Smooth muscle cell (in vitro differentiated cells): ENCODE data around the gene SPC25. TPM values are rescaled to one million over a fixed set of nuclear protein-coding genes. Genes with fewer than 3 reads are reported as not detected.
A peak's percentile ranks its signal among the peaks of the same experiment; 100 is the strongest.
"Not testable (repeated sequence)": the region's sequence is repeated elsewhere in the genome, so short reads cannot be mapped to it uniquely, and the experiment has no call there.

Experiments used
- DNase-seq: peaks from one replicate; lab custom pipeline; 2025; ENCODE audit not compliant: unreplicated experiment; lab: John Stamatoyannopoulos, UW
- H2AFZ ChIP-seq: fragments of 200-600 bp; sonication (generic); 2 replicates; pipeline ENCODE4 v1.6.0; 2016; ENCODE audit warnings: antibody characterized with exemption, low read depth, mild to moderate bottlenecking
- H3F3A ChIP-seq: fragments of 200-600 bp; sonication (generic); 2 replicates; pipeline ENCODE4 v1.6.0; 2017; ENCODE audit warnings: antibody characterized with exemption, low read depth
- H3K27ac ChIP-seq: fragments of 200-600 bp; sonication (generic); 2 replicates; pipeline ENCODE4 v1.5.1; 2016; ENCODE audit warnings: low read depth, mild to moderate bottlenecking
- H3K27me3 ChIP-seq: fragments of 200-600 bp; sonication (generic); 2 replicates; pipeline ENCODE4 v1.6.1; 2016; ENCODE audit warnings: low read depth, mild to moderate bottlenecking
- H3K36me3 ChIP-seq: fragments of 200-600 bp; sonication (generic); 2 replicates; pipeline ENCODE4 v1.5.1; 2016; ENCODE audit warnings: low read depth
- H3K4me1 ChIP-seq: fragments of 200-600 bp; sonication (generic); 2 replicates; pipeline ENCODE4 v1.5.1; 2016; ENCODE audit warnings: low read depth
- H3K4me2 ChIP-seq: fragments of 200-600 bp; sonication (generic); 2 replicates; pipeline ENCODE4 v1.6.0; 2016; ENCODE audit warnings: mild to moderate bottlenecking
- H3K4me3 ChIP-seq: fragments of 200-600 bp; sonication (generic); 2 replicates; pipeline ENCODE4 v1.5.1; 2016; ENCODE audit warnings: mild to moderate bottlenecking
- H3K79me2 ChIP-seq: fragments of 200-600 bp; sonication (generic); 2 replicates; pipeline ENCODE4 v1.6.0; 2016; ENCODE audit warnings: low read depth, mild to moderate bottlenecking
- H3K9ac ChIP-seq: fragments of 200-600 bp; sonication (generic); 2 replicates; pipeline ENCODE4 v1.6.0; 2016; ENCODE audit warnings: low read depth
- H3K9me3 ChIP-seq: fragments of 200-600 bp; sonication (generic); replicated peaks from 2 replicates; pipeline ENCODE4 v1.5.1; 2016; ENCODE audit warnings: low read depth
- H4K20me1 ChIP-seq: fragments of 200-600 bp; sonication (generic); 2 replicates; pipeline ENCODE4 v1.6.0; 2016; ENCODE audit warnings: low read depth
- WGBS: methylation state at CpG from one replicate; pipeline ENCODE4 v1.1.7; 2016; ENCODE audit warnings: low lambda C conversion rate; 5-methylcytosine and 5-hydroxymethylcytosine counted together
- polyA plus RNA-seq: library from polyadenylated mRNA; unstranded; fragments of >200 nt; fragmentation: Nextera tagmentation; extraction: Ambion mirVana; gene quantifications from 2 replicates; pipeline ENCODE4 v1.2.1, GENCODE V29; 2016
- total RNA-seq: library from RNA; depleted of rRNA; stranded (reverse); fragments of >200 nt; gene quantifications from 2 replicates; pipeline ENCODE4 v1.2.3, GENCODE V29; 2014
- TF ChIP-seq, protein P1 (sequence below): fragments of 200-600 bp; sonication (generic); IDR thresholded peaks from 2 replicates; pipeline ENCODE4 v1.5.1; 2017; ENCODE audit warnings: borderline replicate concordance, mild to moderate bottlenecking, antibody characterized with exemption; ENCODE audit not compliant: insufficient read depth, poor library complexity, severe bottlenecking

The SPC25 gene
- total and polyA plus RNA-seq, 2 experiments from 2014 or later, result 3.1 to 7.7 TPM

DNA sequence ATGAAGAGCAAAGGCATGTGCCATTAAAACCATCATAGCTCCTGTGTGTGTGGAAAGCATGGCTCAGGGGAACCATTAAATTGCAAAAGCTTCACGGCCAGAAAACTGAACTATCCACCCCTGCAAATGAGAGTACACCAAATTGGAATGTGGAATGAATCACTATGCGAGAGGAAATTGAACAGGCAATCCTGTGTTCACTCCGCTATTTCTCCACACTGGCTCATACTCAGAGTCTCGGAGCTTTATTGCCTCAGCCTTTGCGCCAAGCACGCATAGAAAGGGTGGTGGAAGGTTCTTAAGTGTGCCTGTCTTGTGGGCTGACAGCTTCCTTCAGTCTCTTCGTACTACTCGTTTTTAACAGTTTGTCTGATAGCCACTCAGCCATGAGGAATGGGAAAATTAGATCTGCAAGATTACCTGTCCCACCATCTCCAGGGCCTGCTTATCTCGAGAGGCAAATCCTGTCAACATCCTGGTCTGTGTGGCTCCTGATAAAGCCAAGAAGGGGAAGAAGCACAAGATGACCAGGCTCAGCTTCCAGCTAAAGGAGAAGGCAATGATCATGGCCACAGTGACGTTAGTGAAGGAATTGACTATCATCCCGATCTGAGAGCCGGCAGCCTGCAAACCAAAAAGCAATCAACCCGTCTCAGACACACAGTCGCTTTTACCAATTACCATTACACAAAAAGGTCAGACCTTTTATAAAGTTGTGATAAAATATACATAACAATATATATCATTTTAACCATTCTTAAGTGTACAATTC is 45.8 kb upstream of the SPC25 start:
- H3K79me2 ChIP-seq, result no peaks in the 10 kb centered on the region
- H3K4me1 ChIP-seq, result no peaks in the 10 kb centered on the region
- no peak overlapping the region for H3K9ac ChIP-seq
- H3K27ac ChIP-seq, result peak overlapping the region; percentile 72
- no peak for DNase-seq
- H4K20me1 ChIP-seq, result no peaks in the 10 kb centered on the region
- no peaks in the 10 kb centered on the region for H3F3A ChIP-seq
- no peaks in the 10 kb centered on the region for H3K27me3 ChIP-seq
- H3K9me3 ChIP-seq, result no peaks in the 10 kb centered on the region
- WGBS, result 21% methylated on average over 14 of the region's 14 CpGs
- H3K4me3 ChIP-seq, result peak overlapping the region; percentile 17
- peak overlapping the region; percentile 76 for H3K4me2 ChIP-seq
- H2AFZ ChIP-seq, result peak overlapping the region; percentile 76
- TF ChIP-seq, protein P1, sequence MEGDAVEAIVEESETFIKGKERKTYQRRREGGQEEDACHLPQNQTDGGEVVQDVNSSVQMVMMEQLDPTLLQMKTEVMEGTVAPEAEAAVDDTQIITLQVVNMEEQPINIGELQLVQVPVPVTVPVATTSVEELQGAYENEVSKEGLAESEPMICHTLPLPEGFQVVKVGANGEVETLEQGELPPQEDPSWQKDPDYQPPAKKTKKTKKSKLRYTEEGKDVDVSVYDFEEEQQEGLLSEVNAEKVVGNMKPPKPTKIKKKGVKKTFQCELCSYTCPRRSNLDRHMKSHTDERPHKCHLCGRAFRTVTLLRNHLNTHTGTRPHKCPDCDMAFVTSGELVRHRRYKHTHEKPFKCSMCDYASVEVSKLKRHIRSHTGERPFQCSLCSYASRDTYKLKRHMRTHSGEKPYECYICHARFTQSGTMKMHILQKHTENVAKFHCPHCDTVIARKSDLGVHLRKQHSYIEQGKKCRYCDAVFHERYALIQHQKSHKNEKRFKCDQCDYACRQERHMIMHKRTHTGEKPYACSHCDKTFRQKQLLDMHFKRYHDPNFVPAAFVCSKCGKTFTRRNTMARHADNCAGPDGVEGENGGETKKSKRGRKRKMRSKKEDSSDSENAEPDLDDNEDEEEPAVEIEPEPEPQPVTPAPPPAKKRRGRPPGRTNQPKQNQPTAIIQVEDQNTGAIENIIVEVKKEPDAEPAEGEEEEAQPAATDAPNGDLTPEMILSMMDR, result no peak
- H3K36me3 ChIP-seq, result no peaks in the 10 kb centered on the region

- no peak for DNase-seq
- no peak overlapping the region for H3K4me3 ChIP-seq
- no peaks in the 10 kb centered on the region for H3K9me3 ChIP-seq
- no peaks in the 10 kb centered on the region for H3K27me3 ChIP-seq
- TF ChIP-seq, protein P1, result no peak
- no peak overlapping the region for H3K4me2 ChIP-seq
- no peak overlapping the region for H3K27ac ChIP-seq
- H3K36me3 ChIP-seq, result no peaks in the 10 kb centered on the region
- WGBS, result 94% methylated on average over 2 of the region's 2 CpGs
- H3F3A ChIP-seq, result no peaks in the 10 kb centered on the region
- no peak overlapping the region for H2AFZ ChIP-seq
- H3K9ac ChIP-seq, result no peak overlapping the region
- H3K4me1 ChIP-seq, result no peaks in the 10 kb centered on the region
- no peaks in the 10 kb centered on the region for H3K79me2 ChIP-seq
- no peaks in the 10 kb centered on the region for H4K20me1 ChIP-seq
These were observed 44.6 kb upstream of the SPC25 start for GRCh38 chr2:168934826-168935225.

DNA sequence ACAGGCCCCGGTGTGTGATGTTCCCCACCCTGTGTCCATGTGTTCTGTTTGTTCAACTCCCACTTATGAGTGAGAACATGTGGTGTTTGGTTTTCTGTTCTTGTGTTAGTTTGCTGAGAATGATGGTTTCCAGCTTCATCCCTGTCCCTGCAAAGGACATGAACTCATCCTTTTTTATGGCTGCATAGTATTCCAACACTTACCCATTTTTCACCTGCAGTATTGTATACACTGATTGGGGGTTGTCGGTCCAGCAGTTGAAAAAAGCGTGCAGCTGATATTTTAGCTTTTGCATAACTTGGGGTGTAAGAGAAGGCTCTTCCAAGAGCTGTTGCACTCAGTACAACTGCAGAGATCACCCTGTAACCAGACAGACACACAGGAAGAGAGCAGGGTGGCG is 41.9 kb upstream of the SPC25 start:
- H2AFZ ChIP-seq, result not testable (repeated sequence)

GRCh38 chr2:168930242-168930641 is 40.0 kb upstream of the SPC25 start:
- Histone ChIP-seq H3K9me3 (no peaks in the 10 kb centered on the region), H3K27me3 (no peaks in the 10 kb centered on the region), H3K27ac (no peak overlapping the region), H3K4me3 (no peak overlapping the region), H3K4me2 (no peak overlapping the region), H3K79me2 (no peaks in the 10 kb centered on the region), H3K4me1 (no peaks in the 10 kb centered on the region), H4K20me1 (no peaks in the 10 kb centered on the region), H2AFZ (no peak overlapping the region), H3F3A (no peaks in the 10 kb centered on the region), H3K36me3 (no peaks in the 10 kb centered on the region), H3K9ac (no peak overlapping the region)
- TF ChIP-seq, protein P1, result no peak
- no peak for DNase-seq
- 53% methylated on average over 1 of the region's 1 CpG for WGBS

More for the DNA sequence above, 41.9 kb upstream of the SPC25 start:
- H4K20me1 ChIP-seq, H3K4me2 ChIP-seq, H3K27me3 ChIP-seq, H3K27ac ChIP-seq, H3K4me3 ChIP-seq, H3K36me3 ChIP-seq, H3K9me3 ChIP-seq, H3K79me2 ChIP-seq, H3F3A ChIP-seq, DNase-seq, H3K4me1 ChIP-seq, H3K9ac ChIP-seq: not testable (repeated sequence)
- WGBS, result 97% methylated on average over 4 of the region's 4 CpGs
